KMS-11 (cell line): ENCODE results near the gene FOXQ1.

Experiments
- H2AFZ ChIP-seq: fragments of 200-600 bp; sonication (generic); 2 replicates; pipeline ENCODE4 v1.6.1; 2016; ENCODE audit warnings: antibody characterized with exemption, mixed run types, low read depth
- H3K27ac ChIP-seq: fragments of 200-600 bp; sonication (generic); 2 replicates; pipeline ENCODE4 v1.6.1; 2016; ENCODE audit warnings: mild to moderate bottlenecking, mixed run types
- H3K27me3 ChIP-seq: fragments of 200-600 bp; sonication (generic); 2 replicates; pipeline ENCODE4 v1.6.1; 2017; ENCODE audit warnings: mild to moderate bottlenecking, low read depth, mixed run types, moderate library complexity; ENCODE audit not compliant: insufficient read depth
- H3K36me3 ChIP-seq: fragments of 200-600 bp; sonication (generic); 2 replicates; pipeline ENCODE4 v1.6.1; 2017; ENCODE audit warnings: mild to moderate bottlenecking, mixed run types; ENCODE audit not compliant: insufficient read depth
- H3K4me1 ChIP-seq: fragments of 200-600 bp; sonication (generic); 2 replicates; pipeline ENCODE4 v1.6.1; 2016; ENCODE audit warnings: mild to moderate bottlenecking, low read depth, mixed run types; ENCODE audit not compliant: poor library complexity, severe bottlenecking
- H3K4me2 ChIP-seq: fragments of 200-600 bp; sonication (generic); 2 replicates; pipeline ENCODE4 v1.7.0; 2016; ENCODE audit warnings: mild to moderate bottlenecking, mixed run types
- H3K4me3 ChIP-seq: fragments of 200-600 bp; sonication (generic); IDR thresholded peaks from 2 replicates; pipeline ENCODE4 v1.6.1; 2017; ENCODE audit warnings: low read depth, low read length, mixed read lengths; ENCODE audit not compliant: insufficient read depth
- H3K79me2 ChIP-seq: fragments of 200-600 bp; sonication (generic); 2 replicates; pipeline ENCODE4 v1.6.1; 2016; ENCODE audit warnings: low read depth, mixed run types; ENCODE audit not compliant: insufficient read depth
- H3K9ac ChIP-seq: fragments of 200-600 bp; sonication (generic); 2 replicates; pipeline ENCODE4 v1.6.1; 2016; ENCODE audit warnings: mild to moderate bottlenecking, mixed run types
- H4K20me1 ChIP-seq: fragments of 200-600 bp; sonication (generic); 2 replicates; pipeline ENCODE4 v1.6.1; 2016; ENCODE audit warnings: mild to moderate bottlenecking, mixed run types; ENCODE audit not compliant: insufficient read depth
- CTCF ChIP-seq: fragments of 200-600 bp; sonication (generic); conservative IDR thresholded peaks from 2 replicates; pipeline ENCODE4 v1.6.1; 2017; ENCODE audit warnings: low read depth, mild to moderate bottlenecking, antibody characterized with exemption, low read length, moderate library complexity, mixed read lengths

FOXQ1 gene

DNA sequence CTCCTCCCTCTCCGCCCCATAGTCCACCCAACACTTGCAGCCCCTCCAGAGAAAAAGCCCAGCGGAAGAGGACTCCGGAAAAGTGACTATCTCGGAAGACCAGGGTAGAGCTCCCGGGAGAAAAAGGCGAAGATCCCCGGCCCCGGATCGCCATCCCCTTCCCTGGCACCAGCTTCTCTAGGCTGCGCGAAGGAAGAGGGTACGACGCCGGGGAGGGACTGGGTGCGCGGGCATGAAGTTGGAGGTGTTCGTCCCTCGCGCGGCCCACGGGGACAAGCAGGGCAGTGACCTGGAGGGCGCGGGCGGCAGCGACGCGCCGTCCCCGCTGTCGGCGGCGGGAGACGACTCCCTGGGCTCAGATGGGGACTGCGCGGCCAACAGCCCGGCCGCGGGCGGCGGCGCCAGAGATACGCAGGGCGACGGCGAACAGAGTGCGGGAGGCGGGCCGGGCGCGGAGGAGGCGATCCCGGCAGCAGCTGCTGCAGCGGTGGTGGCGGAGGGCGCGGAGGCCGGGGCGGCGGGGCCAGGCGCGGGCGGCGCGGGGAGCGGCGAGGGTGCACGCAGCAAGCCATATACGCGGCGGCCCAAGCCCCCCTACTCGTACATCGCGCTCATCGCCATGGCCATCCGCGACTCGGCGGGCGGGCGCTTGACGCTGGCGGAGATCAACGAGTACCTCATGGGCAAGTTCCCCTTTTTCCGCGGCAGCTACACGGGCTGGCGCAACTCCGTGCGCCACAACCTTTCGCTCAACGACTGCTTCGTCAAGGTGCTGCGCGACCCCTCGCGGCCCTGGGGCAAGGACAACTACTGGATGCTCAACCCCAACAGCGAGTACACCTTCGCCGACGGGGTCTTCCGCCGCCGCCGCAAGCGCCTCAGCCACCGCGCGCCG is 822 bp downstream of the FOXQ1 start:
- Histone ChIP-seq H3K79me2 (no peaks in the 10 kb centered on the region), H3K9ac (no peak overlapping the region; the same call in 1 of the 2 replicates), H2AFZ (peak overlapping the region; percentile 82), H3K27ac (no peak overlapping the region), H3K36me3 (no peaks in the 10 kb centered on the region), H3K4me3 (no peak overlapping the region), H3K27me3 (peaks cover 6% of the 10 kb centered on the region), H4K20me1 (no peaks in the 10 kb centered on the region), H3K4me2 (peak overlapping the region; percentile 82), H3K4me1 (peaks cover 6% of the 10 kb centered on the region)
- TF ChIP-seq CTCF, result no peak

- Histone ChIP-seq H4K20me1 (no peaks in the 10 kb centered on the region), H3K4me3 (no peak overlapping the region), H3K4me2 (no peak overlapping the region), H3K36me3 (no peaks in the 10 kb centered on the region), H3K27ac (no peak overlapping the region), H3K27me3 (peaks cover 6% of the 10 kb centered on the region), H3K9ac (no peak overlapping the region), H3K79me2 (no peaks in the 10 kb centered on the region), H3K4me1 (peaks cover 6% of the 10 kb centered on the region), H2AFZ (no peak overlapping the region)
- no peak for TF ChIP-seq CTCF
These were observed 1.5 kb downstream of the FOXQ1 start for GRCh38 chr6:1313384-1313766.

DNA sequence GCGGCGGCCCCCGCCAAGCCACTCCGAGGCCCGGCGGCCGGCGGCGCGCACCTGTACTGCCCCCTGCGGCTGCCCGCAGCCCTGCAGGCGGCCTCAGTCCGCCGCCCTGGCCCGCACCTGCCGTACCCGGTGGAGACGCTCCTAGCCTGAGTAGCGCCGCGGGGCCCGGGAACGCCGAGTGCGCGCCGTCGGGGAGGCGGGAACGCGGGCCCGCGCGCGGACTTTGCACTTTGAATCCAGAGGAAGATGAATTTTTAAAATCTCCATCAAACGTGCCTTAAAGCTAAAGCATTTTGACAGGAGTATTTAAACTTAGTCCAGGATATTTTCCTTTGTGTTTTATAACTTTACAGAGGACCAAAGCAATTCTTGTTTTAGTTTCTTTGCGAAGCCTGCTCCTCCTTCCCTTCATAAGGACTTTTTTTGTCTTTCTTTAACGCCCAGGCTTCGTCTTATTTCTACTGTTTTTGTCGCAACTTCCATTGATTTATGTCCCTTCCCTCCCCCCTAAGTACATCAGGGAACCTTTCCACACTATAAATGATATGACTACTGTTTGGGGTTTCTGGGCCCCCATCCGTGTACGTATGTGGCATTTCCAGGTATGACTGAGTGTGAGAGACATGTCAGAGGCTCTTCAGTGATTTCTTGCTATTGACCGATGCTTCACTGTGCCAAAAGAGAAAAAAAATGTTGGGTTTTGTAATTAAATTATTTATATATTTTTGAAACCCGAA is 2.0 kb downstream of the FOXQ1 start:
- Histone ChIP-seq H4K20me1 (no peaks in the 10 kb centered on the region), H3K9ac (no peak overlapping the region), H3K27me3 (peaks cover 6% of the 10 kb centered on the region), H2AFZ (no peak overlapping the region), H3K79me2 (no peaks in the 10 kb centered on the region), H3K36me3 (no peaks in the 10 kb centered on the region), H3K4me3 (no peak overlapping the region), H3K4me2 (no peak overlapping the region; the same call in 1 of the 2 replicates), H3K4me1 (peaks cover 6% of the 10 kb centered on the region), H3K27ac (no peak overlapping the region)
- TF ChIP-seq CTCF, result no peak

- Histone ChIP-seq H3K4me2 (no peak overlapping the region), H3K4me1 (peaks cover 6% of the 10 kb centered on the region), H3K79me2 (no peaks in the 10 kb centered on the region), H3K27ac (no peak overlapping the region), H2AFZ (no peak overlapping the region), H3K36me3 (no peaks in the 10 kb centered on the region), H3K4me3 (no peak overlapping the region), H3K27me3 (peaks cover 6% of the 10 kb centered on the region), H4K20me1 (no peaks in the 10 kb centered on the region), H3K9ac (no peak overlapping the region)
- TF ChIP-seq CTCF, result no peak
These were observed 2.7 kb downstream of the FOXQ1 start for GRCh38 chr6:1314617-1315016.
